Stimulated activated CD4-positive, alpha-beta T cell treated with anti-CD3 and anti-CD28 coated beads, Interleukin-1b, Interleukin-23, amount 100 ng/mL, for 24 hours (primary cell): Measurements from ENCODE around the gene TGFB1.
"Not testable (repeated sequence)": the region's sequence is repeated elsewhere in the genome, so short reads cannot be mapped to it uniquely, and the experiment has no call there.

Experiments used
- DNase-seq, 4 experiments: peaks; one replicate each; pipeline ENCODE4 v3.0.0-alpha.2; 2020; ENCODE audit warnings: low read depth in 4 of 4, low spot score in 1 of 4

The TGFB1 gene

DNA sequence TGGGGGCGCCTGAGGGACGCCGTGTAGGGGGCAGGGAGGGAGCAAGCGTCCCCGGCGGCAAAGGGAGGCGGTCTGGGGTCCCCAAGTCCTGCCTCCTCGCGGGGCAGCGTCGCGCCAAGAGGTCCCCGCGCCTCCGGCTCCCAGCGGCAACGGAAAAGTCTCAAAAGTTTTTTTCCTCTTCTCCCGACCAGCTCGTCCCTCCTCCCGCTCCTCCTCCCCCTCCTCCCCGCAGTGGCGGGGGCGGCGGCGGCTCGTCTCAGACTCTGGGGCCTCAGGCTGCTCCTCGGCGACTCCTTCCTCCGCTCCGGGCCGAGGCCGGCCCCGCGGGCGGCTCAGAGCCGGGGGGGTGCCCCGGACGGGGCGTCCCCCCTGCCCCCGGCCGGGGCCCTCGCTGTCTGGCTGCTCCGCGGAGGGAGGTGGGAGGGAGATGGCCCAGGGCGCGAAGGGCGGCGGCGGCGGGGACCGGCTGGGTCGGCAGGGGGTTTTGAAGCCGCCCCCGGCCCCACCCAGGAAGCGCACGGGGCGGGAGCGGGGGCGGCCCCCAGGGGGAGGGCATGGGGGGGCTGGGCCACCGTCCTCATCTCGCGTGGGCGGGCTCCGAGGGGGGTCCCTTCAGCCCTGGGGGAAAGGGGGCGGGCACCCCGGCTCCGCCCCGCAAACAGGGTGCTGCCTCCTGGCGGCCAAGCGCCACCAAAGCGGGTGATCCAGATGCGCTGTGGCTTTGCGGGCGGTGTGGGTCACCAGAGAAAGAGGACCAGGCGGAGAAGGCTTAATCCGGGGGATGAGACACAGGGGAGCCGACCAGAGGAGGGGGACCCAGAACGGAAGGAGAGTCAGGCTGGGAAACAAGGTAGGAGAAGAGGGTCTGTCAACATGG lies at the start of gene TGFB1:
Gene TGFB1 (minus strand): TSS at position 457 of the 877 bp plus-strand sequence. CDS start 878 bp downstream, outside the sequence.
- peak; percentile 79 to 89 (median 80) for DNase-seq

DNA sequence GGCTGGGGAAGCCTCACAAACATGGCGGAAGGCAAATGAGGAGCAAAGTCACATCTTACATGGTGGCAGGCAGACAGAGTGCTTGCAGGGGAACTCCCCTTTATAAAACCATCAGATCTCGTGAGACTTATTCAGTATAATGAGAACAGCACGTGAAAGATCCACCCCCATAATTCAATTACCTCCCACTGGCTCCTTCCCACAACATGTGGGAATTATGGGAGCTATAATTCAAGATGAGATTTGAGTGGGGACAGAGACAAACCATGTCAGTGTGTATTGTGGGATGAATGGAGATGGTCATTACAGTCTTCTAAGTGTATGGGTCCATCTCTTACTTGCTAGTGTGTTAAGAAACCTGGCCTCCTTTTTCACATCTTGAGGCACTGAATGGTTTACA lies 48.3 kb upstream of the TGFB1 start:
- no peak for DNase-seq

DNA sequence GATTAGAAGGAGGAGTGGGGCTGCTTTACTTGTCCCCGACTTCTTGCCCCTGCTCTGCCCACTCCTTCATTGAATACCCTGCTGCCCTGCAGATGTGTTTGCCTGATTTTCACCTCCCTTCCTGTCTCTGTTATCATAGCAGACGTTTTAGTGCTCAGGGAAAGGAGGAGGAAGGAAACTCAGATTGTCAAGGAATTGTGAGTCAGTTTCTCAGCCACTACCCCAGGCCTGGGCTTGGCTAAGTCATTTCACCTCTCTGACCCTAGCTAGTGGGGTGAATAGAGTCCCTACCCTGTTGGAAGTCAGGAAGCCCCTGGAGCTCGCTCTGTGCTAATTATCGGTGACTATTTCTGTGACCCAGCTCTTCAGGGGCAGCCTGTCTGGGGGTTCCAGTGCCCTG lies 47.8 kb upstream of the TGFB1 start:
- no peak for DNase-seq

DNA sequence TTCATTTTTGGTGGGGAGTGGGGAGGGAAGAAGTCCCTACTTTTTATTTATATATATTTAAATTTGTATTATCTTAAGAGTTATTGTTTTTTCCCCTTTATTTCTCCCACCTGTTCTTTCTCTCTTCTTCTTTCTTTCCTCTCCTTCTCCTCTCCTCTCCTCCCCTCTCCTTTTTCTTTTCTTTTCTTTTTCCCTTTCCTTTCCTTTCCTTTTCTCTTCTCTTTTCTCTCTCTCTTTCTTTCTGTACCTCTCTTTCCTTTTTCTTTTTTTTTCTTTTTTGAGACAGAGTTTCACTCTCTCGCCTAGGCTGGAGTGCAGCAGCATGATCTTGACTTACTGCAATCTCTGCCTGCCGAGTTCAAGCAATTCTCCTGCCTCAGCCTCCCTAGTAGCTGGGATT lies 45.8 kb upstream of the TGFB1 start:
- no peak for DNase-seq

DNA sequence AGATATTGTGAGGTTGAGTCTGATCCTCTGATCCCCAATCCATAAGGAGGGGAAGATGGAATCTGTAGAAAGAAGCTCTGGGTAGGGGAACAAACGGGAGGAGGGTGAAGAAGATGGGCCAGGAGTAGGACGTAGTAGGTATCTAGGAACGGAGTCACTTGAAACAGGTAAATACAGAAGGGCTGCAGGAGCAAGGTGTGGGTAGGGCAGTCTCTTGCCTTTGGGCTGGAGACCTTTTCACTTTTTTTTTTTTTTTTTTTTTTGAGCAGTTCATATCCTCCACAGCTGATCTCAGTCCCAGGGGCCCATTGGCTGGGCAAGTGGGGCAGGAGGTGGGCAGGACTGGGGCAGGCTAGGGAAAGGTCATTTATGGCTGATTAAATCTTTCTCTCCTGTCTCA lies 45.4 kb upstream of the TGFB1 start:
- DNase-seq = no peak

DNA sequence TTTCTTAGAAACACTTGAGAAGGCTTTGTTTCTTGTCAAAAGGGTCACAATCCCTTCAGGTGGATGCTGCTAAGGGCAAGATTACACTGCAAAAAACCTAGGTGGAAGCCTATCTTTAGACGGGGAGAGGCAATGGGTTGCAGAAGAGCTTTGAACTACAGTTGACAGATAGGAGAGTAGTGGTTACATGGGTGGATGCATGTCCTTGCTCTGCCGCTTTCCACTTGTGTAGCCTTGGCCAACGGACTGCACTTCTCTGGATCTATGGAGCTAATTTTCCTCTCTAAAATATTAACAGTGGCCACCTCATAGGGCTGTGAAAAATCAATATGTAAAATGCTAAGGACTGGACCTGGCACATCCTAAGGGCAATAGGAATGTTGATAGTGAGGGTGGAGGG lies 44.9 kb upstream of the TGFB1 start:
- no peak for DNase-seq

DNA sequence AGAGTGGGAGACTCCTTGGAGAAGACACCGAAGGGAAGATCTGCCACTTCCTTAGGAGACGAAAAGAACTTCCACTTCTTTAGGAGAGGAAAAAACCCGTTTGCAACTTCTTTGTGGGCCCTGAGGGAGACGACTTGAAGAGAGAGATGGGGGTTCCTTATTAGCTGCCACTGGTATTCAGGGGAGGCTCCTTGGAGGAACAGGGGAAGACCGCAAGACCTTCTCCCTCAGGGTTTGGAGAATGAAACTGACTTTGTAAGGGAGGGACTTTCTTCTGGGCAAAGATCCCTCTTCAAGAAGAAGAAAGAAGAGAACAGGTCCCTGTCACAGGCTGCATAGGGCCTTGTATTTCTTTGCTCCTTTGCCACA lies 44.3 kb upstream of the TGFB1 start:
- no peak for DNase-seq

DNA sequence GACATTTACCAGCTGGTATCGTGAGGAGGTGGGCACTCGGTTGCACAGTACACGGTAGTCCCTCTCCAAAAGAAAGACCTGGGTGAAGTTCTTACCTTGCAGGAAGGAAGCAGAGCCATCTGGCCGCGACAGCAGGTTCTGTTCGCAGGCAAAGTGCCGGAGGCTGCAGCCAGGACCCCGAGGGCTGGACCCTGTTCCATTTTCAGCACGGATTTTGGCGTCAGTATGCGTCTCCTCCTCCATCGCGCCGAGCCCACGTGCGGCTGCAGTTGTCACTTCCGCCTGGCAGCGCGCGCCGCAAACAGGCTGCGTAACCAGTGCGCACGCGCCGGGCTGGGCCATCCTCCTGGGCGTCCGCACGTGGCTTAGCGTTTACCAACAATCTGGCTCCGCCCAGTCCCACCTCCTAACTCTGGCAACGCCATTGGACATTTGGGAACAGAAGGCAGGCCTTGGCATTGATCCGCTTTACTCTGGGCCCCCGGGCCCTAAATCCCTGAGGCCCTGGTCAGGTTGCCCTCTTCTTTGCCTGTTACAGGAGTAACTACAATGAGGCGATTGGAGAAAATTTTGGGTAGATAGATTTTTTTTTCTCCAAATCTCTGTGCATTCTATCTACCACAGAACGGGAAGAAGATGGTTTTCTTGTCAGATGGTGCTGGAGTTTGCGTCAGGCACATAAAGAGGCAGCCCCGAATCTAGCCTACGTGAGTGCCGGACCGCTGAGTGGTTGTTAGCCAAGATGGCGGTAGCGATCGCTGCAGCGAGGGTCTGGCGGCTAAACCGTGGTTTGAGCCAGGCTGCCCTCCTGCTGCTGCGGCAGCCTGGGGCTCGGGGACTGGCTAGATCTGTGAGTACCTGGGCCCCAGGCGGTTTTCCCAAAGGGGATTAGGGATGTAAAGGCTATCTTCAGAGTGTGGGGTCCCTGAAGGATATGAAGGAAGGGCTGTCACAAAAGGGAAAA lies 43.6 kb upstream of the TGFB1 start, which contains the start of the genes BCKDHA and EXOSC5:
Gene BCKDHA (plus strand): TSS at position 733 of the 964 bp plus-strand sequence. CDS start 10 bp downstream, at position 743.
Gene EXOSC5 (minus strand): TSS at position 274 of the 964 bp plus-strand sequence. CDS start 31 bp downstream, at position 243.
- peak; percentile 95 to 99 (median 96) for DNase-seq

DNA sequence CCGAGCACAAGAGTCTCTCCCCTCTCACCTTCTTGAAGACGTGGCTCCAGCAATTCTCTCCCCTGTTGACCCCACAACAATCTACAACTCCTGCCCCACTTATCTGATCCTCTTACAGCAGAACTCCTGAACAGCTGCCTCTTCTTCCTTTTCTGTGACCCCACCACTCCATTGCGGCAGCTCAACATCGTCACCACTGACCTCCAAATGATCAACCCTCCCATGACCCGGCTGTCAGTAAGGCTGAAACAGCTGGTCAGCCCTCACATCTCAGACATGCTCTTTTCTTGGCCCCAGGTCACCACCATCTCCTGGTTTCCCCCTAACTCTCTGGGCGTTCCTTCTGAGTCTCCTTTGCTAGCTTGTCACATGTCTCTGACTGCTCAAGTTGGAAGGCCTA lies 41.6 kb upstream of the TGFB1 start:
- no peak for DNase-seq

DNA sequence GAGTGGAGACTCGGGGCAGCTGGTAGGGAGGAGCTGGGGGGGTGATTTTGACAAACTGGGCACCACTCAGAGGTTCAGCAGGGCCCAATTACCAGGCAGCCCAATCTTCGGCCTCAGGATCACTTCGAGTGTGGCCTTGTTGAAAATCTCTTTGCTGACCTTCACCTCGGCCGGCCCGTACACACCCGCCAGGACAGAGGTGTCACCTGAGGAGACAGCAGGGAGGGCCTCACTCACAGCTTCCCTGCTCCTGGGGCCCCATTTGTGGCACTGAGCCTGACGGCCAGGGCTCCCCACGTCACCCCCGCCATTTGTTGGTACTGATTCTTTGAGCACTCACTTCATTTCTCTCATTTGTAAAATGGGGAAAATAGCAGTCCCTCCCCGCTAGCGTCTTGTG lies 39.1 kb upstream of the TGFB1 start:
- no peak for DNase-seq

DNA sequence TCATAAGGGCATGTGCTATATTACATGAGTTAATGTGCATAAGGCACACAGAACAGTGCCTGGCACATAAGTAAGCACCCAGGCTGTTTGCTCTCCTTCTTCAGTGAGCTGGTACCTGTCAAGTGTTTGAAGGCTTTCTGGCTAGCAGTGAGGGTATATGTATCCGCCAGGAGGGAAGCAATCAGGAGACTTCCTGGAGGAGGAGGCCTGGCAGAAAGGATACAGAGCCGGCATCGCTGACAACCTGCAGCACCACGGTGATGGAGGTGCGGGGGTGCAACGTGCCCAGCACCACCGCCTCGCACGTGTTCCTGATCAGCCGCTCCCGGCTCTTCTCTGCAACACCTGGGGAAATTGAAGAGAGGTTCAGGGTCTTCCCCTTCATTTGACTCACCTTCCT lies 37.9 kb upstream of the TGFB1 start:
- no peak for DNase-seq

DNA sequence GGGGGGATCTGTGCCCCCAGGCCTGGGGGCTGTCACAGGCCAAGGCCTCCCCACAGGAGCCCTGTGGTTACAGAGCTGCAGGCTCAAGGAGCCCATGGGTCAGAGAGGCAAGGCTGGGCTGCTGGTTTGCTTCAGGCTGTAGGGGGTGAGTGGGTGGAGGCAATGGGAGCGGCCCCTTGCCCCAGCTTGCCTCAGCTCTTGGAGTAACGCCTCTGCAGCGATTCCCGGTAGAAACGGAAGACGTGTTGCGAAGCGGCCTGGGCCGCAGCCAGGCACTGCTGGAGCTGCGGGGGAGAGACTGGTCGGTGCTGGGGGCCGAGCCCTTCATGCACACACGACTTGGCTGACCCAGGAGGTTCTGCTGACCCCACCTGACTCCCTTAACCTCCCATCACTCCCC lies 32.7 kb upstream of the TGFB1 start:
- no peak for DNase-seq

DNA sequence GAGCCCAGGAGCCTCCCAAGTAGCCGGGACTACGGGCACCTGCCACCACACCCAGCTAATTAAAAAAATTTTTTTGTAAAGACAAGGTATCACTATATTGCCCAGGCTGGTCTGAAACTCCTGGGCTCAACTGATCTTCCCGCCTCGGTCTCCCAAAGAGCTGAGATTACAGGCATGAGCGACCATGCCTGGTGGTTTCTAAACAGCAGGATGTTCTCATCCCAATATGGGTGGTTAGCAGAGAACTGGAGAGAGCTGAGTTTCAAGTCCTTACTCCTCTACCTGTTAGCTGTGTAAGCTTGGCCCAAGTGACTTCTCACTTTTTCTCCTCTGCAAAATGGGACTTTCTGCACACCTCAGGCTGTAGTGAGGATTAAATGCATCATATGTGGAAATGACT lies 30.6 kb upstream of the TGFB1 start:
- DNase-seq = no peak

DNA sequence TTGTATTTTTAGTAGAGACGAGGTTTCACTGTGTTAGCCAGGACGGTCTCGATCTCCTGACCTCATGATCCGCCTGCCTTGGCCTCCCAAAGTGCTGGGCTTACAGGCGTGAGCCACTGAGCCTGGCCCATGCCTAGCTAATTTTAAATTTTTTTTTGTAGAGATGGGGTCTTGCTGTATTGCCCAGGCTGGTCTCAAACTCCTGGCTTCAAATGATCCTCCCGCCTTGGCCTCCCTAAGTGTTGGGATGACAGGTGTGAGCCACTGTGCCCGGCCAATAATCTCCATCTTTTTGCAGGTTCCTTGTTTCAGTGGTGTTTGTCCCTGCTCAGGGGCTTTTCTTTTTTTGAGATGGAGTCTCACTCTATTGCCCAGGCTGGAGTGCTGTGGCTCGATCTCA lies 27.8 kb upstream of the TGFB1 start:
- not testable (repeated sequence) for DNase-seq

DNA sequence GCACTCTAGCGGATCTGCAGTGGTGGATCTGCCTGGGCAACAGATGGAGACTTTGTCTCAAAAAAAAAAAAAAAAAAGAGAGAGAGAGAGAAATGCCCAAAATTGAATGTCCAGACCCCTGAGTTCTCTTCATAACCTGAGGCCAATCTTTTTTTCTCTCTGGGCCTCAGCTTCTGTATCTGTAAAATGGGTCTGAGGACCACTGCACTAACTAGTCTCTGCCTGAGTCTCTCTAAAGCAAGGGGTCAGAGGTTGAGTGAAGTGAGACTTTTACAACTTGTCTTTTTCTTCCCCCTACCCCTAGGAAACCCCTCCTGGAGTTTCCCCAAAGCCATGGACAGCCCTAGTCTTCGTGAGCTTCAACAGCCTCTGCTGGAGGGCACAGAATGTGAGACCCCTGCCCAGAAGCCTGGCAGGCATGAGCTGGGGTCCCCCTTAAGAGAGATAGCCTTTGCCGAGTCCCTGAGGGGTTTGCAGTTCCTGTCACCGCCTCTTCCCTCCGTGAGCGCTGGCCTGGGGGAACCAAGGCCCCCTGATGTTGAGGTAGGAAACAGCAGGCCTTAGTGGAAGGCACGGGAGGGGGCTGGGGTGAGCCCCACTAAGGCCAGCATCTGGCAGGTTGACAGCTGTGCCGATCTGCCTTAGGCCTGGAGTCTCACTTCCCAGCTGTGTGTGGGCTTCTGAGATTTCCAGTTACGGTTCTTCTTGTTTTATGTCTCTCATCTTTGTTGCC lies 24.4 kb upstream of the TGFB1 start:
- no peak for DNase-seq

DNA sequence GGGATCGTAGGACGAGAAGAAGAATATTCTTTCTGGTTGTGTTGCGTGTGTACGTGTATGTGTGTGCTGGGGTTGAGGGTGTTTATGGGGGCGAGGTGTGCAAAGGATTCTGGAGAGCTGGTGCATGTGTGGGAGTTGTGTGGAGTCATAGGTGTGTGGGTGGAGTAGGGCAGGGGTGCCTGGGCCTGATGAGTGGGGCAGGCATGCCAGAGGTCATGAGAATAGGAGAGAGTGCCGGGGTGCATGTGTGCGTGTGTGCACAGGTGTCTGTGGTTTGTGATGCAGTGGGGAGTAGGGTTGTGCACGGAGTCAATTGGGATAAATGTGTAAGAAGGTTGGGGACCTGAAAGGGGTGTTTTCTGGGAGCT lies 23.3 kb upstream of the TGFB1 start:
- no peak for DNase-seq

DNA sequence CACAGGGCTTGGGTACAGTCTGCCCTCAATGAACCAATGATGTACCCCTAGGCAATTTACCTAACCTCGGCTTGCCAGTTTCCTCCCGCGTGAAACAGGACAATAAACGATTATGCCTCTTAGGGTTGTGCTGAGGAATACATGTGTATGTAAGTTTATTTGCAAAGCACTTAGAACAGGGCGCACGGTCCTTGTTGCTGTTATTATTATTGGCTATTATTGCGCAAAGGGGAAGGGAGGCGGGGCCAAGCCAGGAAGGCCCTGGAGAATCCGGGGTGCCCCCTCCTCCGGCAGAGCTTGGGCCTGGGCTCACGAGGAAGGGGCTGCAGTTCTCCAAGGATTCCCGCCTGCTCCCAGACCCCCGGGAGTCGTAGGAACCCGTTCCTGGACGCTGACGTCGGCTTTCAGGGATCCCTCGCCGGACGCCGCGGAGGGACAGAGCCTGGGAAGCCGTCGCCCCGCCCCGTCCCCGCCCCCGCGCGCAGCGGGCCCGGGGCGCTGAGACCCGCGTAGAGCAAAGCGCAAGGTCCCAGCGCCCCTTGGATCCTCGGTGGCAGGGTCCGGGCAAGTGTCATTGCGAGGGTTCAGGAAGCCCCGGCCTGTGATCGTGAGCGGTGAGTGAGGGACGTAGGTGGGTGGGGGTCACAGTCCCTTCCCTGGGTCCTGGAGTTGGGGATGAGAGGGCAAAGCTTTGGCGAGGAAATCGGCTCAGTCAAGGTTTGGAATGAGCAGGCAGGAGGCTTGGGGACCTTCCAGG lies 22.7 kb upstream of the TGFB1 start, which contains the start of gene TMEM91:
Gene TMEM91 (plus strand): TSS at position 293 of the 757 bp plus-strand sequence. CDS start 1,777 bp downstream, outside the sequence.
- no peak for DNase-seq

DNA sequence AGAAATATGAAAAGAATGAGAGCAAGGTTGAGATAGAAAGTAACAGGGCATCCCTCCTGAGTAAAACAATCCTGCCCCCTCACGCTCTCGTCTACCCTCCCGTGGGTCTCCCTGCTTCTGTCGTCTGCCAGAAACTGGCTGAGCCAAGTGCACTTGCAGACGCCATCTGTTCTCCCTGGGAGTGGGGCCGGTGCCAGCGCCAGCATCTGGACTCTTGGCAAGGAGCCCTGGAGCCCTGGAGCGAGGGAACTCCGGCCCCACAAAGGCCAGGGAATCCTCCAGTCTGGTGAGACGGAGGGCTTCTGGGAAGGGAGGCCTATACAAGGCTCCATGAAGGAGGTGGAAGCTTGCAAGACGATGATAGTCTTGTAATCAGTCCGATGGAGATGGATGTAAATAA lies 20.3 kb upstream of the TGFB1 start:
- no peak for DNase-seq

DNA sequence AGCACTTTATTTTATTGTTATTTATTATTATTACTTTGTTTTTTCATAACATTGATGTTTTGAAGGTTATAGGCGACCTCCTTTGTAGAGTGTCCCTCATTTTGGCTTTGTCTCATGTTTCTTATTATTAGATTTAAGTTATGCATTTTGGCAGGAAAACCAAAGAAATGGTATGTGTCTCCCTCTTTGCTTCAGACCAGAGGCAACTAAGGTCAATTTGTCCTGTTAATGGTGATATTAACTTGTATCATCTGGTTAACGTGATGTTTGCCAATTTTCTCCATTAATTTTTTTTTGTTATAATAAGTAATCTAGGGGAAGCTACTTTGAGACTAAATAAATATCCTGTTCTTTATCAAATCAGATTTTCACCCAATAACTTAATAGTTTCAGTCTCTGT lies 18.8 kb upstream of the TGFB1 start:
- no peak for DNase-seq

DNA sequence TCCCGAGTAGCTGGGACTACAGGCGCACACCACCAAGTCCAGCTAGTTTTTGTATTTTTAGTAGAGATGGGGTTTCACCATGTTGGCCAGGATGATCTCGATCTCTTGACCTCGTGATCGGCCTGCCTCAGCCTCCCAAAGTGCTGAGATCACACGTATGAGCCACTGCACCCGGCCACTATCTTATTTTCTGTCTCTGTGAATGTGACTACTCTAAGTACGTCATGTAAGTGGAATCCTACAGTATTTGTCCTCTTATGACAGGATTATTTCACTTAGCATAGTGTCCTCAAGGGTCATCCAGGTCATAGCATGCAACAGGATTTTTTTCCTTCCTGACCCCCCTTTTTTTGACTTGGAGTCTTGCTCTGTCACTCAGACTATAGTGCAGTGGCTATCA lies 17.8 kb upstream of the TGFB1 start:
- DNase-seq = no peak
